HepG2 (cell line): ENCODE results near the gene ATXN1L. TPM values are rescaled to one million over a fixed set of nuclear protein-coding genes. Genes with fewer than 3 reads are reported as not detected.

ENCODE experiments used
- ATF1 ChIP-seq: IDR thresholded peaks from 2 replicates; pipeline ENCODE4 v1.6.1; 2016; ENCODE audit warnings: mild to moderate bottlenecking, control low read depth
- BCL6 ChIP-seq: IDR thresholded peaks from 2 replicates; pipeline ENCODE4 v1.6.1; 2016; ENCODE audit warnings: missing genetic modification reagents, missing compliant biosample characterization
- CAMTA2 ChIP-seq: sonication (generic); formaldehyde crosslinking; IDR thresholded peaks from 2 replicates; pipeline ENCODE4 v1.4.0; 2020; ENCODE audit warnings: mild to moderate bottlenecking, missing genetic modification reagents, borderline replicate concordance
- ETV5 ChIP-seq: IDR thresholded peaks from 2 replicates; pipeline ENCODE4 v1.6.1; 2018; ENCODE audit warnings: missing biosample characterization, missing genetic modification reagents, inconsistent platforms, borderline replicate concordance
- GTF2F1 ChIP-seq: fragments of 150-350 bp; IDR thresholded peaks from 2 replicates; pipeline ENCODE4 v1.6.1; 2014; ENCODE audit warnings: low read length
- JUNB ChIP-seq: sonication (generic); formaldehyde crosslinking; IDR thresholded peaks from 2 replicates; pipeline ENCODE4 v1.8.0; 2022; ENCODE audit warnings: missing genetic modification reagents, mild to moderate bottlenecking, borderline replicate concordance
- MATR3 ChIP-seq: sonication (generic); formaldehyde crosslinking; IDR thresholded peaks from 2 replicates; pipeline ENCODE4 v1.4.0; 2020; ENCODE audit warnings: missing genetic modification reagents
- PAF1 ChIP-seq: IDR thresholded peaks from 2 replicates; pipeline ENCODE4 v1.6.1; 2016; ENCODE audit warnings: missing genetic modification reagents, missing compliant biosample characterization
- TCF7L2 ChIP-seq: IDR thresholded peaks from 2 replicates; pipeline ENCODE4 v1.6.1; 2011; ENCODE audit warnings: mild to moderate bottlenecking, low read depth, low read length, moderate library complexity
- ZBTB21 ChIP-seq: sonication (generic); formaldehyde crosslinking; IDR thresholded peaks from 2 replicates; pipeline ENCODE4 v1.4.0; 2020; ENCODE audit warnings: missing genetic modification reagents
- ZFP36 ChIP-seq: fragments of 150-350 bp; IDR thresholded peaks from 2 replicates; pipeline ENCODE4 v1.6.1; 2018; ENCODE audit warnings: borderline replicate concordance, low read length, low read depth; ENCODE audit not compliant: partially characterized antibody
- ZFP36L1 ChIP-seq: sonication (generic); formaldehyde crosslinking; IDR thresholded peaks from 2 replicates; pipeline ENCODE4 v1.8.0; 2022; ENCODE audit warnings: mild to moderate bottlenecking, missing genetic modification reagents, moderate library complexity
- ZNF496 ChIP-seq: sonication (generic); formaldehyde crosslinking; IDR thresholded peaks from 2 replicates; pipeline ENCODE4 v1.8.1; 2023; ENCODE audit warnings: mild to moderate bottlenecking, moderate library complexity, missing genetic modification reagents; ENCODE audit not compliant: insufficient replicate concordance
- ZNF558 ChIP-seq: sonication (generic); formaldehyde crosslinking; IDR thresholded peaks from 2 replicates; pipeline ENCODE4 v1.9.0; 2022; ENCODE audit warnings: mild to moderate bottlenecking, missing genetic modification reagents, borderline replicate concordance
- ZNF562 ChIP-seq: sonication (generic); formaldehyde crosslinking; IDR thresholded peaks from 2 replicates; pipeline ENCODE4 v1.8.0; 2022; ENCODE audit warnings: missing genetic modification reagents, borderline replicate concordance
- ZNF713 ChIP-seq: sonication (generic); formaldehyde crosslinking; IDR thresholded peaks from 2 replicates; pipeline ENCODE4 v1.4.0; 2020; ENCODE audit warnings: mild to moderate bottlenecking, missing genetic modification reagents
- ZNF737 ChIP-seq: sonication (generic); formaldehyde crosslinking; IDR thresholded peaks from 2 replicates; pipeline ENCODE4 v1.5.0; 2020; ENCODE audit warnings: missing genetic modification reagents, mild to moderate bottlenecking, borderline replicate concordance
- polyA plus RNA-seq, 8 experiments: library from polyadenylated mRNA; depleted of rRNA in 3 of 8; stranded (reverse) in 7 of 8; unstranded in 1 of 8; fragments of >200 nt; fragmentation: Illumina TruSeq in 4 of 8; extraction: Trizol in 4 of 8; gene quantifications; 2 replicates each; pipeline versions ENCODE4 v1.2.1 to v1.2.3, GENCODE V29; 2011 to 2016; ENCODE audit warnings: low read depth in 4 of 8, missing spikeins in 1 of 8, mixed read lengths in 1 of 8; ENCODE audit not compliant: insufficient read depth in 1 of 8
- total RNA-seq, 5 experiments: library from RNA; depleted of rRNA; stranded (reverse); fragments of >200 nt; fragmentation: Illumina TruSeq; extraction: Trizol; gene quantifications; 2 replicates each; pipeline ENCODE4 v1.2.3, GENCODE V29; 2016; ENCODE audit warnings: low read depth in 1 of 5
- TF ChIP-seq, protein P1 (sequence below): IDR thresholded peaks from 2 replicates; pipeline ENCODE4 v1.6.1; 2012; ENCODE audit warnings: low read depth, low read length, improper control_type of control experiment
- TF ChIP-seq, protein P2 (sequence below): sonication (generic); formaldehyde crosslinking; IDR thresholded peaks from 2 replicates; pipeline ENCODE4 v1.5.0; 2020; ENCODE audit warnings: missing genetic modification reagents
- TF ChIP-seq, protein P3 (sequence below): sonication (generic); formaldehyde crosslinking; IDR thresholded peaks from 2 replicates; pipeline ENCODE4 v1.5.1; 2020; ENCODE audit warnings: missing genetic modification reagents, mild to moderate bottlenecking, borderline replicate concordance
- TF ChIP-seq, protein P4 (sequence below): sonication (generic); formaldehyde crosslinking; IDR thresholded peaks from 2 replicates; pipeline ENCODE4 v1.4.0; 2020; ENCODE audit warnings: mild to moderate bottlenecking, missing genetic modification reagents

Gene ATXN1L
- total and polyA plus RNA-seq, 2 of the 13 experiments (the other 11 are each of a cell fraction or from before 2014, with no cell fraction given) = 20.0 to 22.4 TPM

DNA sequence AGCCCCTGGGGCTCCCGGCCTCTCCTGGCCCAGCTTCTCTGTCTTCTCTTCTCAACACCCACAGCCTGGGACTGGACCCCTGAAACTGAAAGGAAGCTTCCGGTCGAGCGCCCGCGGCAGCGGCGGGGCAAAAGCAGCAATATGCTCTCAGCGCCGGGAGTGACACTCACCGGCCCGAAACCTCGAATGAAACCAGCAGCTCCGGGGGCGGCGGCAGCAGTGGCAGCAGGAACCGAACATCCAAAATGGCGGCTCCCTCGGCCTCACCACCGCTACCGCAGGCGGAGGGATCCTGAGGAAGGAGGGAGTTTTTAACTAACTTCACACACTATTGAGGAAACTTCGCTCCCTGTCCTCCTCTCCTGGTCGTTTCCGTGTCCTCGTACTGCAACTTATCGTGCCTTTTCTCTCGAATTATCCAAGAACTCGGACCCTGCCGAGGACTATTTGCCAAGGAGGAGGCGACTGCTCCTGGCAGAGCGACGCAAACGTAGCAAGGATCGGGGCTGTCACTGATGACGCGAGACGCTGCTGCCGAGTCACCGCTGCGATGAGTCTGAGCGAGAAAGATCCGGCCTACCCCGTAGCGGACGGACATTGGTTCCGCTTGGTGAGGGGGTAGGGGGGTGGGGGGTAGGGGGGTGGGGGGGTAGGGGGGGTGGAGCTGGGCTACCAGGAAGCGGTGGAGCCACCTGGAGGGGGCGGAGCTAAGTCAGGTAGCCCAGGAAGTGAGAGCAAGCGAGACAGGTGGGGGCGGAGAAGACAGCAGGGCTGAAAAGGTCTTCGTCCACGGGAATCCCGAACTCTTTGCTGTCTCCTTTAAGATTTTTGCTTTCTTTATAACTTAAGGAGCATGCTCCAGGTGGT is 37.0 kb upstream of the ATXN1L start, which contains the start of gene AP1G1 (continued):
- TF ChIP-seq, protein P1, sequence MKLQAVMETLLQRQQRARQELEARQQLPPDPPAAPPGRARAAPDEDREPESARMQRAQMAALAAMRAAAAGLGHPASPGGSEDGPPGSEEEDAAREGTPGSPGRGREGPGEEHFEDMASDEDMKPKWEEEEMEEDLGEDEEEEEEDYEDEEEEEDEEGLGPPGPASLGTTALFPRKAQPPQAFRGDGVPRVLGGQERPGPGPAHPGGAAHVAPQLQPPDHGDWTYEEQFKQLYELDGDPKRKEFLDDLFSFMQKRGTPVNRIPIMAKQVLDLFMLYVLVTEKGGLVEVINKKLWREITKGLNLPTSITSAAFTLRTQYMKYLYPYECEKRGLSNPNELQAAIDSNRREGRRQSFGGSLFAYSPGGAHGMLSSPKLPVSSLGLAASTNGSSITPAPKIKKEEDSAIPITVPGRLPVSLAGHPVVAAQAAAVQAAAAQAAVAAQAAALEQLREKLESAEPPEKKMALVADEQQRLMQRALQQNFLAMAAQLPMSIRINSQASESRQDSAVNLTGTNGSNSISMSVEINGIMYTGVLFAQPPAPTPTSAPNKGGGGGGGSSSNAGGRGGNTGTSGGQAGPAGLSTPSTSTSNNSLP = no peak
- peak; percentile 60; the same call in 1 of the 2 replicates for TF ChIP-seq CAMTA2
- no peak for TF ChIP-seq TCF7L2
- no peak for TF ChIP-seq ZNF496
- TF ChIP-seq ZNF737 (CRISPR knock-in tag) = peak; percentile 87
- TF ChIP-seq ZFP36 = no peak
- peak; percentile 94 for TF ChIP-seq ZBTB21 (CRISPR knock-in tag)
- TF ChIP-seq MATR3 (CRISPR knock-in tag) = no peak
- peak; percentile 64 for TF ChIP-seq ETV5 (CRISPR knock-in tag)
- TF ChIP-seq ZFP36L1 = 0 out of 2 replicates have a peak, but pooled peaks have one; percentile 46
- peak; percentile 99 for TF ChIP-seq ATF1 (CRISPR knock-in tag)
- TF ChIP-seq, protein P2, sequence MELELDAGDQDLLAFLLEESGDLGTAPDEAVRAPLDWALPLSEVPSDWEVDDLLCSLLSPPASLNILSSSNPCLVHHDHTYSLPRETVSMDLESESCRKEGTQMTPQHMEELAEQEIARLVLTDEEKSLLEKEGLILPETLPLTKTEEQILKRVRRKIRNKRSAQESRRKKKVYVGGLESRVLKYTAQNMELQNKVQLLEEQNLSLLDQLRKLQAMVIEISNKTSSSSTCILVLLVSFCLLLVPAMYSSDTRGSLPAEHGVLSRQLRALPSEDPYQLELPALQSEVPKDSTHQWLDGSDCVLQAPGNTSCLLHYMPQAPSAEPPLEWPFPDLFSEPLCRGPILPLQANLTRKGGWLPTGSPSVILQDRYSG = peak; percentile 76; the same call in 1 of the 2 replicates
- no peak for TF ChIP-seq PAF1
- TF ChIP-seq, protein P3, sequence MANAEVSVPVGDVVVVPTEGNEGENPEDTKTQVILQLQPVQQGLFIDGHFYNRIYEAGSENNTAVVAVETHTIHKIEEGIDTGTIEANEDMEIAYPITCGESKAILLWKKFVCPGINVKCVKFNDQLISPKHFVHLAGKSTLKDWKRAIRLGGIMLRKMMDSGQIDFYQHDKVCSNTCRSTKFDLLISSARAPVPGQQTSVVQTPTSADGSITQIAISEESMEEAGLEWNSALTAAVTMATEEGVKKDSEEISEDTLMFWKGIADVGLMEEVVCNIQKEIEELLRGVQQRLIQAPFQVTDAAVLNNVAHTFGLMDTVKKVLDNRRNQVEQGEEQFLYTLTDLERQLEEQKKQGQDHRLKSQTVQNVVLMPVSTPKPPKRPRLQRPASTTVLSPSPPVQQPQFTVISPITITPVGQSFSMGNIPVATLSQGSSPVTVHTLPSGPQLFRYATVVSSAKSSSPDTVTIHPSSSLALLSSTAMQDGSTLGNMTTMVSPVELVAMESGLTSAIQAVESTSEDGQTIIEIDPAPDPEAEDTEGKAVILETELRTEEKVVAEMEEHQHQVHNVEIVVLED (CRISPR knock-in tag) = peak; percentile 97
- TF ChIP-seq, protein P4, sequence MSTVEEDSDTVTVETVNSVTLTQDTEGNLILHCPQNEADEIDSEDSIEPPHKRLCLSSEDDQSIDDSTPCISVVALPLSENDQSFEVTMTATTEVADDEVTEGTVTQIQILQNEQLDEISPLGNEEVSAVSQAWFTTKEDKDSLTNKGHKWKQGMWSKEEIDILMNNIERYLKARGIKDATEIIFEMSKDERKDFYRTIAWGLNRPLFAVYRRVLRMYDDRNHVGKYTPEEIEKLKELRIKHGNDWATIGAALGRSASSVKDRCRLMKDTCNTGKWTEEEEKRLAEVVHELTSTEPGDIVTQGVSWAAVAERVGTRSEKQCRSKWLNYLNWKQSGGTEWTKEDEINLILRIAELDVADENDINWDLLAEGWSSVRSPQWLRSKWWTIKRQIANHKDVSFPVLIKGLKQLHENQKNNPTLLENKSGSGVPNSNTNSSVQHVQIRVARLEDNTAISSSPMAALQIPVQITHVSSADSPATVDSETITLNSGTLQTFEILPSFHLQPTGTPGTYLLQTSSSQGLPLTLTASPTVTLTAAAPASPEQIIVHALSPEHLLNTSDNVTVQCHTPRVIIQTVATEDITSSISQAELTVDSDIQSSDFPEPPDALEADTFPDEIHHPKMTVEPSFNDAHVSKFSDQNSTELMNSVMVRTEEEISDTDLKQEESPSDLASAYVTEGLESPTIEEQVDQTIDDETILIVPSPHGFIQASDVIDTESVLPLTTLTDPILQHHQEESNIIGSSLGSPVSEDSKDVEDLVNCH (CRISPR knock-in tag) = no peak
- peak; percentile 65; the same call in 1 of the 2 replicates for TF ChIP-seq JUNB
- TF ChIP-seq ZNF713 (CRISPR knock-in tag) = no peak
- TF ChIP-seq BCL6 = peak; percentile 54; the same call in 1 of the 2 replicates
- TF ChIP-seq ZNF562 (CRISPR knock-in tag) = no peak
- TF ChIP-seq GTF2F1 = no peak
- TF ChIP-seq ZNF558 (CRISPR knock-in tag) = peak; percentile 82; the same call in 1 of the 2 replicates
